ENCODE measurements around the gene NEU2.
"Not testable (repeated sequence)": the region's sequence is repeated elsewhere in the genome, so short reads cannot be mapped to it uniquely, and the experiment has no call there.

The NEU2 gene

DNA sequence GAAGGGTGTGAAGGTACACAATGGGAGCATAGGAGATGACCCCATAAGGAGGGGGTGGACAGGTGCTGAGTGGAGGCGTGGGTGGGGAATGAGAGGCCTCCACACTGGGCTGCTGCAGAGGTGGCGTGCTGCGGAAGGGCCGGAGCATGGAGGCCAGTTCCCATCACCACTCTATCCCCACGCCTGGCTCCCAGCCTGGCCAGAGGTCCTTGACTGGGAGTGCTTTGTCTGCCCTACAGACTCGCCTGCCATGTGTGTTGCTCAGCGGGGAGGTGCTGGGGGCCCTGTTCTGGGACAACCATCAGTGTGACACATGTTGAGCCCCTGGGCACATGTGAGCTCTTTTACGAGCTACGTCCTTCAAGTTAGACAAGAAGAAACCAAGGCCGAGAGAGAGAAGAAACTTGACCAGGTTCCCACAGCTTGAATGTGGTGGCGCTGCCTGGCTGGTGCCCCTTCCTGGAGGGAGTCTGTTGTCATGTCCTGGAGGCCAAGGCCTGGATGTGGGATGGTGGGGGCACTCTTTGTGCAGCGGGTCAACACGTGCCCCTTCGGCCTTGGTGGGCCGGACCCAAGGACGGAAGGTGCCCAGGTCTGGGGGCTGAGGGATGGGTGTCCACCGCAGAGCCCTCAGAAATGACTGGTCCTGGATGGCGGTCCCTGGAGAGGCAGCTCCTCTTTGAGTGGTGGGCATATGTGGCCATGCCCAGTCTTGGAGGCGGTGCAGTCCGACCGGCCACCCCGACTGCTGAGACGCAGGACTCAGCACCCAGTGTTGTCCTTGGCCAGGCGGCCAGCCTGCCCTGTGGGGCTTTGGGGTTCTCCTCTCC lies 26.5 kb downstream of the NEU2 start:
- no peak for DNase-seq

DNA sequence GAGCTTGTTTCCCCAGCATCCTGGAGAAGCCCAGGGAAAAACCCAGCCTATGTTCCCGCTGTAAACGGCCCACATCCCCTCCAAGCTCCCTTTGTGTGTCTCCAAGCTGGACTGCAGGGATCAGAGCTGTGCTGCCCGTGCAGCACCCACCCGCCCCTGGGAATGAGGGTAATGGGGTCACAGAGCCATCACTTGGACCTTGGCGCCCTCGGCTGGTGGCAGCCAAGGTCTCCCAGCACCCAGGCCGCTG lies 27.0 kb downstream of the NEU2 start:
- no peak for DNase-seq

GRCh38 chr2:233059797-233060500 lies 27.5 kb downstream of the NEU2 start, which contains the start of gene INPP5D:
Gene INPP5D, plus strand, starts transcription at chr2:233060342. Its CDS starts 137 bp downstream, at chr2:233060479.
- no peak for DNase-seq

- DNase-seq: no peak
Measured at GRCh38 chr2:233060501-233060979, 28.1 kb downstream of the NEU2 start.

DNA sequence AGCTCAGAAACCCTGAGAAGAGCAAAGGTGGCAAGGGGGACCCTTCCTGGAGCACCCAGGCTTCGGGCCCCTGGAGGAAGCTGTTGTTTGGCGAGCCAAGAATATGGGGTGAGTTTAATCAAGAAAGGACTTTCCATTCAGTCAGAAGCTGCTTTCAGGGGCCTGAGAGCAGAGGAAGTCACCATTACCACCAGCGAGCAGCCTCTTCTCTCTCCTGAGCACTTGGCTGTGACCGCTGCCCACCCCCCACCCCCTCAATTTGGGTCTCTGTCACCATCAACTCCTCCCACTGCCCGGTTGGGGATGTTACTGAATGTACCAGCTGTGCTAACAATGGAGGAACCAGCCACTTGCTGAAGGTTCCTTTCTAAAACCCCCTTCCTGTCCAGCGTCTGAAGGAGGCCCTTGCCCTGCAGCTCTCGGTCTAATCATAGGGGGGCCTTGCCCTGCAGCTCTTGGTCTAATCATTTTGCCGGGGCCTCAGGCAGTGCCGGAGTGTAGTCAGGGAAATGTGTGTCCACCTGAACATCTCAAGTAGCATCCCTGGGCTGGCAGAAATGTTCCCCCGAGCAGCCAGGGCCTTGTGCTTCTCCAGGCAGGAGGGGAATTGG lies 28.6 kb downstream of the NEU2 start:
- no peak for DNase-seq

GRCh38 chr2:233061591-233062450 lies 29.3 kb downstream of the NEU2 start:
- DNase-seq: no peak

DNA sequence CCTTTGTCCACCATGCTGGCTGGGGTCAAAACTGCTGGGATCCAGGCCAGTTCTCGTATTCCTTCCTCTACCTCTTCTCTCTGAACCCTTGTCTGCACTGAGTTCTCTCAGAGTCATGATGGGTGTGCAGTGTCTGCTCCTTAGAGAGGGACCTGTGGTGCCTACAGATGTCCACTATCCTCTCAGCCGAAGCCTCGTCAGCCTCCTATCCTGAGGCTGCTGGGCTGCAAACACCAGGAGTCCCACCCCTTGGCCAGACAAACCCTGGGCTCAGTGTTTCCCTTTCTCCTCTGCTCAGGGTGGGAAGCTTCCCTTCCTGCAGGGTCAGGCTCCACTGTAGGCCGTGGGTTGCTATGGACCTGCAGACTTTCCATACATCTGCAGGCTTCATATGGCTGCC lies 30.0 kb downstream of the NEU2 start:
- no peak for DNase-seq

DNA sequence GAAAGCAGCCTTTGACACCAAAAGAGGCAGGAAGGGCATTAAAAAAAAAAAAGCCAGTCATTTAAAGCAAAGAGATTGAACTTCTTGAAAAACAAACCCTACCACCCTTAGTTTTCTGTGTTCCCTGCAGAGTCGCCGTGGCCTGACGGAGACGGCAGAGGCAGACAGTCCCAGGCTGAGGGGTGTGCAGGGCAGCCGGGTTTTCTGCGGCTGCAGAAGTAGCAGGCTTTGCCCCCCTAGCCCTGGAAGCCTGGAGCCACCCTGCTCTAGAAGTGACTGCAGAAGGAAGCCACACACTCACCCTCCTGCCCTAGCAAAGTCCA lies 30.4 kb downstream of the NEU2 start:
- no peak for DNase-seq

GRCh38 chr2:233063269-233063975 lies 30.9 kb downstream of the NEU2 start:
- DNase-seq: no peak

DNA sequence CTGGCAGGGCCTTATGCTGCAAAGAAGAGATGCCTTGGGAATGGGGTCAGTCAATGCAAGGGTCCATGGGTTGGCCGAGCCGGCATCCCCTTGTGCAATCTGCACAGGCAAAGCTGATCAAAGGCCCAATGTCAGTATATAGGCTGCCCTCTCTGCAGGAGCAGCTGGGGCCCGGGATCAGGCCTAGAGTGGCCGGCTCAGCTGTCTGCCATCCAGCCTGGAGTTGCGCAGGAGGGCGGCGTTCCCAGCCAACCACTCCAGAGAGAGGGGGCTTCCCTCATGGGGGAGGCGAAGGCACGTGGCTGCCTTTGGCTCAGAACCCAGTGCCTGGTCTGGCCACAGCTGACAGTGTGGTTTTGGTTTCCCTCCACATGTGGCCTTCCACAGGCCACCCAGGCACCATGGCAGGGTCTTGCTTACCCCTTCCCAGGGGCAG lies 31.5 kb downstream of the NEU2 start:
- DNase-seq: no peak

GRCh38 chr2:233064530-233065199 lies 32.2 kb downstream of the NEU2 start:
- no peak for DNase-seq

- DNase-seq: not testable (repeated sequence)
Measured at GRCh38 chr2:233065200-233065589, 32.7 kb downstream of the NEU2 start.

GRCh38 chr2:233065954-233066470 lies 33.5 kb downstream of the NEU2 start:
- no peak for DNase-seq

DNA sequence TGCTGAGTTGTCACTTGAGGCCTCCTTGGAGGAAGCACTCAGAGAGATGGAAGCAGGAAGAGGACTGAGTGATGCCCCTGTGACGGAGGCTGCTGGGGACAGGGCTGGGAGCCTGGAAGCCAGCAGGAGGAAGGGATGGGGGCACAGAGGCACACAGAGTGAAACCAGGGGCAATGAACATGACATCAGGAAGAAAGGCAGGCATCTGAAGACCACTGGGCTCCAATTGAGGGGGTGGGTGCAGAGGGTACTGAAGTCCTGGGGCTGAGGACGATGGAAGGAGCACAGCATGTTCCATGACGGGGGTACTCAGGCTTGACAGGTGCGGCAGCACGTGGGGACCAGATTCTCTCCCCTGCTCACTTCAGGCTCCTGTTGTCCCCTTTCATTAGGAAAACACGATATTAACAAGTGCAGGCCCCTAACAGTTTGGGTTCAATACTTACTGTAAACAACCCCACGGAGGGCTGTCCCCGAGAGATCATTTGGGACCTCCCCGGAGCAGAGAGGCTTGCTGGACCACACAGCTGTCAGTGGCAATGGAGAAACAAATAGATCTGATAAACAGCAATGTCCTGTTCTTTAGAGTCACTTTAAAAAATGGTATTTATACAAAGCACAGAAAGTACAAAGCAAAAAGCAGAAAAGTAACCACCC lies 36.4 kb downstream of the NEU2 start:
- no peak for DNase-seq

DNA sequence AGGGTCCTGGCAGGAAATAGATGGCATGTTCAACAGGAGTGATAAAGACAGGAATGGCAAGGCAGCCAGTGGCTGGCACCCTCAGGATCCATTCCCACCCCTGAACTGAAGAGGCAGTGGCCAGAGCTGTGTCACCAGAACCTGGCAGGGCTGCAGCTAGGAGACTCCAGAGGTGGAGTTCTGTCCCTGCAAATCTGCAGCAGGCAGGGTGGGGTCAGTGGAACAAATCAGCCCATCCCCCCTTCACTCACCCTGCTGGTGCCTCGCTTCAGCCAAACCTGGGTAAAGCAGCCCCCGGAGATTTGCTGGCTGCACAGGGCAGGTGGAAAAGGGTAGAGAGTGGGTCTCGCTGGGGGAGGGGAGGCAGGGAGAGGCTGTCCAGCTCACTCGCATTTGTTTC lies 40.4 kb downstream of the NEU2 start:
- no peak for DNase-seq

DNA sequence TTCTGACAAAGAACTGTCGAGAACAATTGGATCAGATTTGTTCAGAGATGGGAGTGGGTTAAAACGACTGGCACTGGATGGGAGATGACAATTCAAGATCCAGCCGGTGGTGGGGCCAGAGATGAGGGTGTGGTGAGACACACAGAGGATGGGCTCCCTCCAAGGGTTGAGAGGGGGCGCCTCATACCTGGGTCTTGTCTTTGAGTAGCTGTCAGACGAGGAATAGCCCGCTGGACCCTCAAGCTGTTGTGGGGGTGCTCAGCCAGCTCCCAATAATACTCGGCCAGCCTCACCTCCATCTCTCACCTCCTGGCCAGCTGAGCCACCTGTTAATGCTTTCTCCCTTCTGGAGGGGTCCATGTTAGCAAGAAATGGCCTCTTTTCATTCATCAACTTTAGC lies 41.6 kb downstream of the NEU2 start:
- no peak for DNase-seq

DNA sequence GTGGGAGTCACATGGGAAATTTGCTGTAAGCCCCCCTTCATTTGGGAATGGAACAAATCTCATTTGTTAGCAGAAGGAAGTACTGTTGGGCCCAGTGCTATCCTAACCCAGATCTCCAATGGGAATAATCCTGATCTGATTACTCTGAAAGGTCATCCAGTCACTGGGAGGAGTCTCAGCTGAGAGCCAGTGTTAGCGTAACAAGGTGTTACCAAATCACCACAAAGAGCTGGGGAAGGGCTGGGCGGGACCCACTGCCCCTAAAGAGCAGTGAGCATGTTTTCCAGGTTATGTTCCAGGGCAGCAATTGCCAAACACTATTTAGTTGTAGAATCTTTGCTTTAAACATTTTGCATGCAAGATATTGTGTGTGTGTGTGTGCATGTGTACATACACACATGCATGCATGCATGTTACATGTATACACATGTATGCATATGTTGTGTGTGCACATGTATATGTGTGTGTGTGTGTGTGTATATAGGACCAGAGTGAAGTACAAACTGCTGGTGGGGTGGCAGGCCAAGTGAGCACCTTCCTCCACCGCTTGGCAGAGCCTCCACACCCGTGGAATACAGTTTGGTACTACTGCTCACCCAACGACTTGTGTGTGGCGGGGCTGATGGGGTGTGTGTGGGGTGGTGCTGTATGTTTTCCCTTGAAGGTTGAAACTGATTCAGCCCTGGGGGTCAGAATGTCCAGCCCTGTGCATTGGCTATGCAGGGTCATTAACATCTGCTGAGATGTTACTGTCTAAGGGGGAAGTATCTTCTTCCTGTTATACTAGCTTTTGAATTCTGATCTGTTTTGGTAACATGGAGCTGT lies 42.9 kb downstream of the NEU2 start:
- no peak for DNase-seq

DNA sequence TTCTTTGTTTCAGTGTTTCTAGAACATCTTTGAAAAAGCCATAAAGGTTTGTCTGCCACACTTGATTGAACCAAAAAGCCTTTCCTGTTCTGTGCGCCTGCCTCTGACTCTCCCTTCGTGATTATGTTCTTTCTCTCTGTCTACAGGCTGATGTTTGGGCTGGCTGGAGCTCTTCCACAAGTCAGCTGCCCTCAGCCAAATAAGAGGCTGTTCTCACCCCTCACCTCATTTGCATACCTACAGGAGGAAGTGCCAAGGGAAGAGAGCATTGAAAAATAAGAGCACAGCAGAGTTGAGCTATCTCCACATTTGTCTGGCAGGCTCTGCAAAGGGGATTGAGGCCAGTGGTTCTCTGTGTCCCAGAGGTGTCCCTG lies 43.5 kb downstream of the NEU2 start:
- no peak for DNase-seq

DNA sequence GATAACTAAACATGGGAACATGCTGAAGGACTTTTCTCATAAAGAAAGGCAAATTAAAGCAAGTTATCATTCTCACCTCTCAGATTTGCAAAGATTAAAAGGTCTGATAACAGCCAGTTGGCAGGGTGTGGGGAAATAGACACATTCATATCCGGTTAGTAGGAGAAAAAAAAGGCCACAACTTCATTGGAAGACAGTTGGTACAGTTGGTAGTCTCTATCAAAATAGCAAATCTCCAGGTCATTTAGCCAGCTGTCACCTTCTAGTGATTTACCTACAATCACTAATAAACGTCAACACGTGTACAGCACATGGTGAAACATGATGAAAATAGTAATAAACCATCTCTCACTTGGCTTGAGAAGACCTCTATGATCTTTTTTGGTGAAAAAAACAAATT lies 44.3 kb downstream of the NEU2 start:
- DNase-seq: no peak

- no peak for DNase-seq
Measured at GRCh38 chr2:233079473-233079877, 47.0 kb downstream of the NEU2 start.
